ENCODE results near the gene SACS. TPM values are rescaled to one million over a fixed set of nuclear protein-coding genes. Genes with fewer than 3 reads are reported as not detected.

SACS gene
- total and polyA plus RNA-seq, 2 of the 8 experiments (the other 6 are each of a cell fraction or from before 2014, with no cell fraction given): 11.0 to 54.2 TPM

GRCh38 chr13:23434491-23434890 is 989 bp upstream of the SACS start:
- no peaks in the 10 kb centered on the region for H3K79me1 ChIP-seq (ENCODE audit: low read depth, low read length)
- no peak overlapping the region for H2AFZ ChIP-seq (ENCODE audit: low read length)
- H4K91ac ChIP-seq (replicated peaks; ENCODE audit: insufficient read length, low read length): no peak overlapping the region
- POLR2A ChIA-PET (ENCODE audit: partially characterized antibody): interaction anchor here (0.7 to 2.8 kb wide), 2 partner anchors 11 to 235 kb away, joined by 3 to 18 read pairs; no protein-coding TSS in a partner anchor
- no peak overlapping the region for H2BK5ac ChIP-seq (ENCODE audit: low read depth, low read length)
- H3K79me2 ChIP-seq (ENCODE audit: control insufficient read depth in 1 of 2, insufficient read depth in 2 of 2, low read length in 2 of 2): peaks cover 0 to 27% of the 10 kb centered on the region in 2 experiments; a peak in 3 of 4 replicates
- H2BK12ac ChIP-seq (ENCODE audit: low read depth, low read length): no peak overlapping the region
- peak in 1 of 2 experiments; percentile 41 for DNase-seq (ENCODE audit: low read depth in 1 of 2, low spot score in 2 of 2)
- peaks cover 0 to 4% (median 0%) of the 10 kb centered on the region in 4 experiments; a peak in 2 of 7 replicates for H3K27me3 ChIP-seq (replicated peaks in 1 of 4; ENCODE audit: control insufficient read depth in 3 of 4, extremely low read depth in 1 of 4, insufficient read depth in 3 of 4, low read length in 3 of 4)
- H3K23me2 ChIP-seq (ENCODE audit: low read depth, low read length): peaks cover 5% of the 10 kb centered on the region; the same call in 1 of the 2 replicates
- H3K36me3 ChIP-seq (ENCODE audit: control insufficient read depth in 2 of 4, insufficient read depth in 4 of 4, low read length in 3 of 4): peaks cover 0 to 9% (median 0%) of the 10 kb centered on the region in 4 experiments; a peak in 3 of 8 replicates
- peak overlapping the region in 1 of 2 experiments; percentile 64; a peak in 1 of 4 replicates for H3K4me2 ChIP-seq (ENCODE audit: insufficient read depth in 1 of 2, low read depth in 2 of 2, low read length in 2 of 2)
- H4K8ac ChIP-seq (ENCODE audit: extremely low read depth, insufficient read depth, low read length): no peak overlapping the region
- H3K4me1 ChIP-seq (replicated peaks in 1 of 4; ENCODE audit: control insufficient read depth in 3 of 4, insufficient read depth in 4 of 4, low read length in 3 of 4): peaks cover 0 to 18% (median 11%) of the 10 kb centered on the region in 4 experiments; a peak in 5 of 7 replicates
- H3K4ac ChIP-seq (replicated peaks; ENCODE audit: insufficient read length, low read depth, low read length): no peak overlapping the region
- H2BK120ac ChIP-seq (replicated peaks; ENCODE audit: low read depth, low read length): no peak overlapping the region
- no peak overlapping the region for H2AK5ac ChIP-seq (ENCODE audit: low read depth, low read length)
- H3K23ac ChIP-seq (ENCODE audit: insufficient read length): no peak overlapping the region
- H3K56ac ChIP-seq (replicated peaks; ENCODE audit: insufficient read length, low read depth, low read length): no peak overlapping the region
- H4K5ac ChIP-seq (ENCODE audit: insufficient read length, low read depth, low read length): peak overlapping the region; percentile 22
- H3K4me3 ChIP-seq (ENCODE audit: extremely low read depth in 1 of 4, insufficient read depth in 2 of 4, low read depth in 3 of 4, low read length in 4 of 4): no peak overlapping the region
- no peak overlapping the region for H2BK15ac ChIP-seq (ENCODE audit: low read length)
- no peak overlapping the region for H3K27ac ChIP-seq (ENCODE audit: low read depth, low read length)
- 83% methylated on average over 4 of the region's 4 CpGs; no CpG with 5 or more reads in 1 of the 2 experiments for WGBS, 2 experiments (ENCODE audit: extremely low coverage in 1 of 2, insufficient coverage in 1 of 2, insufficient read length in 1 of 2, insufficient replicate concordance in 2 of 2, low coverage in 1 of 2, low lambda C conversion rate in 2 of 2, missing lambda C conversion rate in 1 of 2)
- no peak overlapping the region for H3K18ac ChIP-seq (ENCODE audit: extremely low read depth, low read length)
- no peak overlapping the region for H2BK20ac ChIP-seq (ENCODE audit: low read length)
- no peaks in the 10 kb centered on the region for H3K9me3 ChIP-seq (ENCODE audit: insufficient read depth in 2 of 2, low read depth in 1 of 2, low read length in 1 of 2)
- FAIRE-seq: no peak
- H3K14ac ChIP-seq (ENCODE audit: insufficient read length): no peak overlapping the region
- no peaks in the 10 kb centered on the region for H4K20me1 ChIP-seq (replicated peaks in 1 of 2; ENCODE audit: control insufficient read depth in 1 of 2, insufficient read depth in 2 of 2, low read length in 2 of 2)
- no peak overlapping the region for H3K9ac ChIP-seq (replicated peaks in 1 of 4; ENCODE audit: extremely low read depth in 1 of 4, low read depth in 3 of 4, low read length in 3 of 4)
- TF ChIP-seq RAD21 (IDR thresholded peaks at IDR 0.05 in 1 of 2, conservative IDR thresholded peaks at IDR 0.05 in 1 of 2; ENCODE audit: low read depth in 2 of 2, low read length in 2 of 2): peak in 1 of 2 experiments; percentile 36; a peak in 1 of 4 replicates
- TF ChIP-seq, protein P1, sequence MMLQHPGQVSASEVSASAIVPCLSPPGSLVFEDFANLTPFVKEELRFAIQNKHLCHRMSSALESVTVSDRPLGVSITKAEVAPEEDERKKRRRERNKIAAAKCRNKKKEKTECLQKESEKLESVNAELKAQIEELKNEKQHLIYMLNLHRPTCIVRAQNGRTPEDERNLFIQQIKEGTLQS (IDR thresholded peaks at IDR 0.05; ENCODE audit: insufficient read depth, low read depth, low read length): no peak
- CTCF ChIA-PET (ENCODE audit: partially characterized antibody): interaction anchor here (2.0 kb wide), 1 partner anchor 32 kb away, joined by 6 read pairs; no protein-coding TSS in a partner anchor

Measured in H1 (cell line).